Upper lobe of left lung (tissue), 4 donors: Measurements from ENCODE around the gene GRB14.

Experiments
- CTCF ChIP-seq, 6 experiments: fragments of 450-650 bp in 4 of 6; fragments of 200-600 bp in 2 of 6; sonication (generic) in 2 of 6; IDR thresholded peaks; one replicate each; pipeline ENCODE4 v1.5.1; 2016 to 2019; ENCODE audit warnings: antibody characterized with exemption in 6 of 6
- EP300 ChIP-seq, 4 donors: sonication (generic); formaldehyde crosslinking; IDR thresholded peaks; one replicate each; pipeline ENCODE4 v1.5.1; 2017; ENCODE audit warnings: antibody characterized with exemption in 4 of 4, control low read depth in 2 of 4
- POLR2AphosphoS5 ChIP-seq, 2 donors: sonication (generic); formaldehyde crosslinking; IDR thresholded peaks; one replicate each; pipeline ENCODE4 v1.5.1; 2017; ENCODE audit warnings: antibody characterized with exemption in 2 of 2

DNA sequence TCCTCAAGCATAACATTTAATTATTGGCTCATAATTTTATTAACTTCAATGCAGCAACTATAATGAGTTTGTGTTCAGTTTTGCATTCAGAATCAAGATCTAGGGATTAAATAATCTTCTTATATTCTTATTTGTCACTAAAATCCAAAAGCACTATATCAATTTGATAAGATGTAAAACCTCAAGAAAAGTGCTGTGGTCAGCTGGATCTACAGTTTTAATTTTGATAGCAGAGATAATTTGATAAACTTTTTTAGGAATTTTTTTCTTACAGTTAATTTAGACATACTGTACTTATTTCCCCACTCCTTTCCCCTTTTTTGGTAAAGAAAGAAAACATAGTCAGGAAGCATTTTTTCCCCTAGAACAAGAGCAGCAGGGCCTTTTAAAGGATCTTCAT is 146.4 kb downstream of the GRB14 start:
- TF ChIP-seq POLR2AphosphoS5 (IDR thresholded peaks at IDR 0.05) (no peak), CTCF (IDR thresholded peaks at IDR 0.05) (no peak), EP300 (IDR thresholded peaks at IDR 0.05) (no peak)
